GM19043 (cell line): ENCODE data around the gene BCAT1.
"Not testable (repeated sequence)": the region's sequence is repeated elsewhere in the genome, so short reads cannot be mapped to it uniquely, and the experiment has no call there.

Experiments used
- ATAC-seq: cut with Tn5 transposase; IDR thresholded peaks from one replicate; pipeline ENCODE4 v1.9.1; 2021; ENCODE audit warnings: low read depth; ENCODE audit not compliant: unreplicated experiment

The BCAT1 gene

GRCh38 chr12:24960222-24960855, 11.4 kb upstream of the BCAT1 start:
- no peak for ATAC-seq

DNA sequence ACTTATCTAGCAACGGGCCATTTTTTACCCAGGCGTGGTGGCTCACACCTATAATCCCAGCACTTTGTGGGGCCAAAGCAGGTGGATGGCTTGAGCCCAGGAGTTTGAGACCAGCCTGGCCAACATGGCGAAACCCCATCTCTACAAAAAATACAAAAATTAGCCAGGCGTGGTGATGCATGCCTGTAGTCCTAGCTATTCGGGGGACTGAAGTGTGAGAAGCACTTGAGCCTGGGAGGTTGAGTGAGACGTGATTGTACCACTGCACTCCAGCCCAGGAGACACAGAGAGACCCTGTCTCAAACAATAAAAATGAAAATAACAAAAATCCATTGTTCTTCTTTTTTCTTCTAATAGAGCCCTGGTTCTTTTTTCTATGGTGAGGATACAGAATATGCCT, 7.5 kb upstream of the BCAT1 start:
- ATAC-seq, result not testable (repeated sequence)

GRCh38 chr12:24955853-24956252, 7.0 kb upstream of the BCAT1 start:
- no peak for ATAC-seq

DNA sequence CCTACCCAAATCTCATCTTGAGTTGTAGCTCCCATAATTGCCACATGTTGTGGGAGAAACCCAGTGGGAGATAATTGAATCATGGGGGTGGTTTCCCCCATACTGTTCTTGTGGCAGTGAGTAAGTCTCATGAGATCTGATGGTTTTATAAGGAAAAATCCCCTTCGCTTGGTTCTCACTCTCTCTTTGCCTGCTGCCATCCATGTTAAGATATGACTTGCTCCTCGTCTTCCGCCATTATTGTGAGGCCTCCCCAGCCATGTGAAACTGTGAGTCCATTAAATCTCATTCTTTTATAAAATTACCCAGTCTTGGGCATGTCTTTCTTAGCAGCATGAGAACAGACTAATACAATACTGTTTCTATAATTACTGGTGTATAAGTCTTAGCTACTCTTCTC, 6.5 kb upstream of the BCAT1 start:
- no peak for ATAC-seq

DNA sequence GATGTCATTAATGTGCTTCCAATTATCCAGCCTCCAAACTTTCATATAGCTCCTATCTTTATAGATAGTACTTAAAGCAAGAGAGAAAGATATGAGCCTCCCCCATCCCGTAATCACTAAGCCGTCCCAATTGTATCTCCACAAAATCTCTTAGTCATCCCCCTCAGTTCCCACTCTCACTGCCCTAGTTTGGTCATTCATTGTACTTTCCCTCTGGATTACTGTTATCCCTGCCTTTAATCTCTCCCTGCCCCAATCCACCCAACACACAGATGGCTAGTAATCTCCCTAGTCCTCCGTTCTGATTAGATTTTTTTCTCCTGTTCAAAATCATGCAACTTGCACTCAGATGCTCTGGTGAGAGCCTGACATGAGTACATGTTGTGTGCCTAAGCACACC, 5.4 kb upstream of the BCAT1 start:
- no peak for ATAC-seq

GRCh38 chr12:24952389-24952788, 3.5 kb upstream of the BCAT1 start:
- no peak for ATAC-seq

DNA sequence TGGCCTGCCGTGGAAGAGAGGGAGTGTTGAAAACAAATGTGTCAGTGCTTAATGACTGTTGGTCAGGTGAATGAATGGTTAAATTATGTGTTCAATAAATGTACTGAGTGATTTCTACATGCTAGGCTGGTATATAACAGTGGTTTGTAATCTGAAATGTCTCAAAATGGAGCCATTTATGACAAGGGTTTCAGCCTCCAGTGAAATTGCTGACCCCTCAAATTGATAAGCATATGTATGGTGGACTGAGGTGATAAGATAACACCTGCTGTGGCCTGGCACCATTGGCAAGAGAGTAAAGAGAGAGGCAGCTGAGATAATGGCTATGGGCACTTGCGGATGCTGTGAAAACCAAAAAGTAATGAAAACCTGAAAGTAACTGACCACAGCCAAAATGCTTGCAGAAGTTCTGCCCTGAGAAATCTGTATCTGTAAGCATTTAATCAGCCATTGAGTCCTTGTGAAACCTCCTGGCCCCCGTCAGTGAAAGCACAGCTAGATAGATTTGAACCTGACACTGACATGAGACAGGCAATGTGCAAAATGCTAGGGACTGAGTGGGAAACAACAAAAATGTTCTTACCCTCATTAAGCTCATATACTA, 1.4 kb upstream of the BCAT1 start:
- peak; percentile 29 for ATAC-seq

DNA sequence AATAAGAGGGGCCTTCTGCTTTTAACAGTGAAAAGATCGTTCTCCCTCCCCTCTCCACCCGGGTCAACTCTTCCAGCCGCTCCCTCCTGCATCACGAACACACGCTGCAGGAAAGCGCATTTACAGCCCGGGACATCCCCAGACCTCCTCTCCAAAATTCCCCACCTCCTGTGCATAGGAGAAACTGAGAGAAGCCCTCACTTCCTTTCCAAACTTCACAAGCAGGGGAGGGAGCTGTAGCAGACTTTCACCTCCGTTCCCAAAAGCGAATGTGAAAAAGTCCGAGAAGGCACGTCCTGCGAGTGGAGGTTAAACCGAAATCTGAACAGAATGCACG, 513 bp downstream of the BCAT1 start:
- ATAC-seq, result no peak

- ATAC-seq, result no peak
These were observed 1.1 kb downstream of the BCAT1 start for GRCh38 chr12:24947541-24948419.

DNA sequence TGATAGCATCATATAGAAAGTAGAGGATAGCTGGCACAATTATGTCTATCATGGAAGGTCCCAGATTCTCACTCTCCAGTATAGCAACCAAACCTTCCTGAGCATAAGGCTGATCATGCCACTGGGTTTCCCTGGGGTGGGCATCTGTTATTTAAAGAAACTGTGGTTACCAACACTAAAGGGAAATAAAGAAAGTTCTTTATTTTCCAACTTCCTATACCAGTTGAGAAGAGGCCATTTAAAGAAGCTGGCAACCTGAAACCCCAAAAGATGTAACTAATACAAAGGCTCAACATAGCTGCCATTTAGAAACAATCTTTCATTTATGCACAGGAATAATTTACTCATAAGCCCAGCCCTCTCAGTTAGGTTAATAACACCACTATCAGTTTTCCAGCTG, 3.1 kb downstream of the BCAT1 start:
- no peak for ATAC-seq

DNA sequence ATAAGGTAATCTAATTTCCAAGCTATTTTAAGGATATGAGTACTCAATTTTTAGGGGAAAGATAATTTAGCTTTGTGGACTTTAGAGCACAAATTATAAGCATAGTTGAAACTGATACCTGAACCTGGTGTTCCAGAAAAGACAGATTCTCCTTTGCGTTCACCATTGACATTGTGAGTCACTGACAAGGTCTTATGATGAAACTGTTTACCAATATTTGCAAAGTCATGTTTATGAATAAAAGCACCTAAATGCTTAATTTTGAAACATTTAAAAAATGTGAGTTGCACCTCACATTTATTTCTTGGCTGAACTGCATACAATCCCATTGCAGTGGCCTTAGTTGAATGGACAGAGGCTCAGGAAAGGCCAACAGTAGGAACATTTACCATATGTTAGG, 3.9 kb downstream of the BCAT1 start:
- ATAC-seq, result no peak

DNA sequence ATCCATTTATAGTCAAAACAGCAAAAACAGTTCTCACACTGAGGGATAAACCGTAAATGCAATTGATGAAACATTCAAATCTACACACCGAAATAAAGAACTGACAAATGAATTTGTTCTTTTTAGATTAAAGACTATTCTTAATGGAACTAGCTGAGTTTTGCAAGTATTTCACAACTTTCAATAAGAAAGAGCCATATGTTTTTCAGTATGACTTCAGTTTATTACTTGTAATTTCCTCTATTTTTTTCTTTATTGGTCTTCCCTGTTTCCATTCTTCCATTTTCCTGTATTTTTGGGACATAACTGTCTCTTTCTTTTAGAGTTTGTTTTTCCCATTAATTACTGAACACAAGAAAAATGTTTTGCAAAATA, 4.3 kb downstream of the BCAT1 start:
- ATAC-seq, result no peak

DNA sequence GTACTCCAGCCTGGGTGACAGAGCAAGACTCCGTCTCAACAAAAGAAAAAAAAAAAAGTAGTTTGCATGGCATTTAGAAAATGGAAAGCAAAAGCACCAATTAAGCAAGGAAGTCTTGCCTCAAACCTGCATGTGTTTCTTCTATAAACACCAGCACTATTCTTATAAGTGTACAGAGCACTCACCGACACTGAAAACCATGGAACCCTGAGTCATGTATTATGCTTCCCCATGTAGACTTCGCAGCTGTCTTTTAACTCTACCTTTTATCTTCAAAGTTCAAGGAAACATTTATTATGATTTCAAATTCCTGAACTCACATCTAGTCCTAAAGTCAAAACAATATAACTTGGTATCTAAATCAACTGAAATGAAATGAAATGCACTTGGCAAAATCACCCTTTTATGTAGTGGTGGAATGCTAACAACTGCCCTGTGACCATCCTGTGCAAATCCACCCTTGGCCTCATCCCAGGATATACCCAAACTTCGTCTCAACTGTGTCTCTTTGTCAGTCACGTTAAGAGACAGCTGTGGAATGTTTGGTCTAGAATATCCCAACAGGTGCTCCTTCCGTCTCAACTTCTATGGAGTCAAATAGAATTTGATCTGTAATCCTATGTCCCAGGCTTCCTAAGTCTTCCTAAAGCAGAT, 4.8 kb downstream of the BCAT1 start:
- ATAC-seq, result no peak

DNA sequence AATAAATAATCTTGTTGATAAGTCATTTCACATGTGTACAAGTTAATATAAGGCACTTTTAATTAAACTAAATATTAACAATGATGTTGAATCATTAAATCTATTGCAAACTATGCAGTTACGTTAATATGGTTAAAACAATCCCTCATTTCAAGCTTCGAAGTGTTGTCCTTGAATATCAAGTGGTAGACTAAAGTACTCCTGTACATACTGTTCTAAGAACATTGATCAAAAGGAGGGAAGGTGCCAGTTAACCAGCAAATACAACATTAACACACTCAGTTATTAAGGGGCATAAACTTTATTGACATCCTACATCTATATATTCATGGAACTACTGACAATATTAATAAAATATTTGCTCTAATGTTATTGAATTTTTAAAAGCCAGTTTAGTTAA, 8.7 kb downstream of the BCAT1 start:
- no peak for ATAC-seq

DNA sequence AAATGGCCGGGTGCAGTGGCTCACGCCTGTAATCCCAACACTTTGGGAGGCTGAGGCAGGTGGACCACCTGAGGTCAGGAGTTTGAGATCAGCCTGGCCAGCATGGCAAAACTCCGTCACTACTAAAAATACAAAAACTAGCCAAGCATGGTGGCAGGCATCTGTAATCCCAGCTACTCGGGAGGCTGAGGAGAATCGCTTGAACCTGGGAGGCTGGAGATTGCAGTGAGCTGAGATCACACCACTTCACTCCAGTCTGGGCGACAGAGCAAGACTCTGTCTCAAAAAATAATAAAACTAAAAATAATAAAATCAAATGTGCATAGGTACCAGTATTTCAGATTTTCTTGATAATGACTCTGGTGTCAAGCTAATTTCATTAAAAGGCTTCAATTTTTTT, 9.3 kb downstream of the BCAT1 start:
- not testable (repeated sequence) for ATAC-seq

- ATAC-seq, result no peak
These were observed 10.6 kb downstream of the BCAT1 start for GRCh38 chr12:24938341-24938740.

DNA sequence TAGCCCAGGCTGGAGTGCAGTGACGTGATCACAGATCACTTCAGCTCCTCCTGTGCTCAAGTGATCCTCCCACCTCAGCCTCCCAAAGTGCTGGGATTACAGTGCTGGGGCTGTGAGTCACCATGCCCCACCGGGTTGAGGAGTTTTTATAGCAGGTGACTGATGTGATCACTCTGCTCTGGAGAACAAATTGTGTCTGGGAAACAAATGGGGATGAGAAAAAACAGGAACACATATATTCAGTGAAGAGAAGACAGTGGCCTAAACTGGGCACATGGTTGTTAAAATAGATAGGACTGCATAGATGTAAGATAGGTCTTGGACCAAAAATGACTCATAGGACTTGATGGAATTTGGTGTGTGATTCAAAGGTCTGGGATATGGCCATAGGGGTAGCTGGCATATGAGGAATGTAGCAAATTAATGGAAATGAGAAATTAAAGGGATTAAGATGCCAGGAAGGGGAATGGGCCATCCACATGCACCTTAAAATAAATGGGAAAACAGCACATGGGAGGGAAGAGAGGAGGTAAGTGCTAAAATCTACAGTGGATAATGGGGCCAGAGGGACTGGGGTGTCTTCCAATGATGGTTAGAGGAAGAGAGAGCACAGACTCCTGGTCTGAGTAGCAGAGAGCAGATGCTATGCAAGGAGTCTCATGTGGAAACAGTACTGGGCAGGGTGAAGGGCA, 11.2 kb downstream of the BCAT1 start:
- no peak for ATAC-seq

GRCh38 chr12:24933694-24934407, 15.1 kb downstream of the BCAT1 start:
- ATAC-seq, result no peak

GRCh38 chr12:24931666-24932405, 17.1 kb downstream of the BCAT1 start:
- peak; percentile 91 for ATAC-seq

- no peak for ATAC-seq
These were observed 18.9 kb downstream of the BCAT1 start for GRCh38 chr12:24929953-24930352.
